Endothelial cell of umbilical vein (primary cell): ENCODE data around the gene DMD. TPM values are rescaled to one million over a fixed set of nuclear protein-coding genes. Genes with fewer than 3 reads are reported as not detected.

Experiments used
- BruUV-seq: library from RNA; stranded (reverse); fragments of 400-500 nt; replicated peaks from 2 replicates; lab custom pipeline; 2021; lab: Mats Ljungman, UMichigan
- CTCF ChIA-PET: fragments of 300-600, 350-600 bp; sonication (Branson Sonifier 250); formaldehyde crosslinking; loops from one replicate; lab custom pipeline; 2021; ENCODE audit warnings: antibody characterized with exemption, inconsistent platforms; lab: Charles Lee
- POLR2A ChIA-PET: fragments of 300-600, 350-600 bp; sonication (Branson Sonifier 250); formaldehyde crosslinking; loops from one replicate; lab custom pipeline; 2021; ENCODE audit warnings: antibody characterized with exemption, inconsistent platforms; lab: Charles Lee
- DNase-seq: peaks from one replicate; pipeline ENCODE4 v3.0.0-alpha.2; 2011; ENCODE audit warnings: low read depth, low spot score
- FAIRE-seq: peaks from 2 replicates; lab custom pipeline; 2011; peaks lifted over from hg19 to GRCh38; lab: Jason Lieb, UNC
- H2AFZ ChIP-seq: 2 replicates; pipeline ENCODE4 v1.6.0; 2012; ENCODE audit warnings: low read depth, low read length, control low read depth, inconsistent platforms
- H3K27ac ChIP-seq: 2 replicates; pipeline ENCODE4 v1.5.1; 2011; ENCODE audit warnings: low read depth, mild to moderate bottlenecking, control low read depth, low read length, moderate library complexity; ENCODE audit not compliant: insufficient read depth
- H3K27me3 ChIP-seq, 2 experiments: 2 replicates each; pipeline versions ENCODE4 v1.6.0 to v1.6.1; 2011; ENCODE audit warnings: low read length in 2 of 2, mixed read lengths in 1 of 2; ENCODE audit not compliant: control insufficient read depth in 2 of 2, insufficient read depth in 2 of 2
- H3K36me3 ChIP-seq, 2 experiments: 2 replicates in 1 of 2; 3 replicates in 1 of 2; pipeline ENCODE4 v1.5.1; 2011; ENCODE audit warnings: low read length in 2 of 2, mild to moderate bottlenecking in 1 of 2, moderate library complexity in 1 of 2; ENCODE audit not compliant: control insufficient read depth in 2 of 2, insufficient read depth in 2 of 2; ENCODE audit errors: extremely low read depth in 1 of 2
- H3K4me1 ChIP-seq: 3 replicates; pipeline ENCODE4 v1.5.1; 2011; ENCODE audit warnings: mild to moderate bottlenecking, low read length; ENCODE audit not compliant: control insufficient read depth, insufficient read depth; ENCODE audit errors: extremely low read depth
- H3K4me2 ChIP-seq: 2 replicates; pipeline ENCODE4 v1.6.1; 2011; ENCODE audit warnings: low read length, control low read depth, mixed read lengths; ENCODE audit not compliant: insufficient read depth
- H3K4me3 ChIP-seq, 3 experiments: fragments of 200-600 bp in 1 of 3; sonication (generic), shearing (Covaris generic) in 1 of 3; replicated peaks in 1 of 3; 2 replicates each; pipeline ENCODE4 v1.5.1; 2011 to 2016; ENCODE audit warnings: control low read depth in 3 of 3, low read length in 3 of 3, mild to moderate bottlenecking in 2 of 3, inconsistent platforms in 1 of 3, low read depth in 1 of 3, moderate library complexity in 1 of 3; ENCODE audit not compliant: insufficient read depth in 1 of 3
- H3K79me2 ChIP-seq: 2 replicates; pipeline ENCODE4 v1.6.0; 2012; ENCODE audit warnings: low read length, inconsistent platforms; ENCODE audit not compliant: control insufficient read depth, insufficient read depth
- H3K9ac ChIP-seq: replicated peaks from 2 replicates; pipeline ENCODE3; 2011; ENCODE audit warnings: low read length, control low read depth; ENCODE audit not compliant: insufficient read depth; ENCODE audit errors: extremely low read depth
- H3K9me1 ChIP-seq: replicated peaks from 3 replicates; pipeline ENCODE4 v1.6.0; 2011; ENCODE audit warnings: mild to moderate bottlenecking, low read length; ENCODE audit not compliant: control insufficient read depth, insufficient read depth; ENCODE audit errors: extremely low read depth
- H3K9me3 ChIP-seq: replicated peaks from 2 replicates; pipeline ENCODE4 v1.5.1; 2012; ENCODE audit warnings: low read length, inconsistent platforms; ENCODE audit not compliant: control insufficient read depth, insufficient read depth
- H4K20me1 ChIP-seq: replicated peaks from 2 replicates; pipeline ENCODE3; 2011; ENCODE audit warnings: mild to moderate bottlenecking, low read length; ENCODE audit not compliant: control insufficient read depth, insufficient read depth; ENCODE audit errors: extremely low read depth
- EZH2 ChIP-seq: IDR thresholded peaks from 2 replicates; pipeline ENCODE4 v1.6.1; 2012; ENCODE audit warnings: borderline replicate concordance, low read depth, mild to moderate bottlenecking, moderate library complexity, low read length, inconsistent platforms; ENCODE audit not compliant: severe bottlenecking
- FOS ChIP-seq: IDR thresholded peaks from 2 replicates; pipeline ENCODE4 v1.6.1; 2011; ENCODE audit warnings: mild to moderate bottlenecking, low read length, moderate library complexity, borderline replicate concordance; ENCODE audit not compliant: insufficient read depth
- GATA2 ChIP-seq: IDR thresholded peaks from 2 replicates; pipeline ENCODE4 v1.7.0; 2011; ENCODE audit warnings: low read depth, mild to moderate bottlenecking, moderate library complexity, mixed read lengths, low read length; ENCODE audit not compliant: insufficient read length, insufficient read depth
- JUN ChIP-seq: IDR thresholded peaks from 2 replicates; pipeline ENCODE4 v1.6.1; 2011; ENCODE audit warnings: borderline replicate concordance, low read depth; ENCODE audit not compliant: insufficient read length, insufficient read depth
- MYC ChIP-seq: IDR thresholded peaks from one replicate; pipeline ENCODE4 v1.6.1; 2011; ENCODE audit warnings: mild to moderate bottlenecking, low read depth, low read length
- POLR2A ChIP-seq: IDR thresholded peaks from 2 replicates; pipeline ENCODE4 v1.6.1; 2012; ENCODE audit warnings: low read depth, mild to moderate bottlenecking, control low read depth, low read length
- POLR2AphosphoS5 ChIP-seq: IDR thresholded peaks from 2 replicates; pipeline ENCODE4 v1.6.1; 2012; ENCODE audit warnings: low read depth, mild to moderate bottlenecking, control low read depth, low read length, moderate library complexity; ENCODE audit not compliant: insufficient read depth
- dilution Hi-C: fragments of 300-500 bp; cut with MboI; formaldehyde crosslinking; loops from one replicate; pipeline ENCODE4 v1.15.0; 2019; ENCODE audit warnings: low sequenced_read_pairs; ENCODE audit not compliant: extremely low pct_ligation_motif_present
- intact Hi-C: fragments of 100-400 bp; cut with micrococcal nuclease; formaldehyde crosslinking; loops from one replicate; pipeline ENCODE4 v1.10.0; 2022
- polyA plus RNA-seq, 4 experiments: library from polyadenylated mRNA; depleted of rRNA in 3 of 4; stranded (reverse) in 3 of 4; unstranded in 1 of 4; fragments of >200 nt; gene quantifications; 2 replicates each; pipeline versions ENCODE4 v1.2.1 to v1.2.3, GENCODE V29; 2011 to 2012; ENCODE audit warnings: missing spikeins in 1 of 4
- total RNA-seq: library from RNA; stranded (reverse); gene quantifications from 2 replicates; pipeline ENCODE4 v1.2.3, GENCODE V29; 2021
- TF ChIP-seq, protein P1 (sequence below): IDR thresholded peaks from 2 replicates; pipeline ENCODE4 v1.6.1; 2011; ENCODE audit not compliant: insufficient read depth, insufficient read length
- TF ChIP-seq, protein P2 (sequence below), 2 donors: IDR thresholded peaks; 1 replicate in 1 of 2; 2 replicates in 1 of 2; pipeline ENCODE4 v1.5.1; 2011; ENCODE audit warnings: low read length in 2 of 2, mild to moderate bottlenecking in 2 of 2, moderate library complexity in 2 of 2, control low read depth in 1 of 2, inconsistent platforms in 1 of 2, low read depth in 1 of 2; ENCODE audit not compliant: insufficient read depth in 1 of 2; ENCODE audit errors: extremely low read depth in 1 of 2

DMD gene
- total and polyA plus RNA-seq, 2 donors (not counting 3 experiments of a cell fraction or from before 2014, with no cell fraction given) = 7.3 to 9.0 TPM

- no peak overlapping the region for H3K4me3 ChIP-seq
- no peak for FAIRE-seq
- no peak overlapping the region for H2AFZ ChIP-seq
- H3K27ac ChIP-seq = no peak overlapping the region
- CTCF ChIA-PET = no interaction called here
- H3K4me1 ChIP-seq = no peaks in the 10 kb centered on the region
- intact Hi-C loops = no loop called here
- no peaks in the 10 kb centered on the region for H3K27me3 ChIP-seq
- no TSS peak for BruUV-seq
- no peaks in the 10 kb centered on the region for H3K36me3 ChIP-seq
- H3K9me1 ChIP-seq = no peaks in the 10 kb centered on the region
- no peak for TF ChIP-seq GATA2
- TF ChIP-seq FOS = no peak
- TF ChIP-seq MYC = no peak
- TF ChIP-seq JUN = no peak
- TF ChIP-seq, protein P1, sequence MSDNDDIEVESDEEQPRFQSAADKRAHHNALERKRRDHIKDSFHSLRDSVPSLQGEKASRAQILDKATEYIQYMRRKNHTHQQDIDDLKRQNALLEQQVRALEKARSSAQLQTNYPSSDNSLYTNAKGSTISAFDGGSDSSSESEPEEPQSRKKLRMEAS = no peak
- TF ChIP-seq EZH2 = no peak
- TF ChIP-seq POLR2A = no peak
- TF ChIP-seq, protein P2, sequence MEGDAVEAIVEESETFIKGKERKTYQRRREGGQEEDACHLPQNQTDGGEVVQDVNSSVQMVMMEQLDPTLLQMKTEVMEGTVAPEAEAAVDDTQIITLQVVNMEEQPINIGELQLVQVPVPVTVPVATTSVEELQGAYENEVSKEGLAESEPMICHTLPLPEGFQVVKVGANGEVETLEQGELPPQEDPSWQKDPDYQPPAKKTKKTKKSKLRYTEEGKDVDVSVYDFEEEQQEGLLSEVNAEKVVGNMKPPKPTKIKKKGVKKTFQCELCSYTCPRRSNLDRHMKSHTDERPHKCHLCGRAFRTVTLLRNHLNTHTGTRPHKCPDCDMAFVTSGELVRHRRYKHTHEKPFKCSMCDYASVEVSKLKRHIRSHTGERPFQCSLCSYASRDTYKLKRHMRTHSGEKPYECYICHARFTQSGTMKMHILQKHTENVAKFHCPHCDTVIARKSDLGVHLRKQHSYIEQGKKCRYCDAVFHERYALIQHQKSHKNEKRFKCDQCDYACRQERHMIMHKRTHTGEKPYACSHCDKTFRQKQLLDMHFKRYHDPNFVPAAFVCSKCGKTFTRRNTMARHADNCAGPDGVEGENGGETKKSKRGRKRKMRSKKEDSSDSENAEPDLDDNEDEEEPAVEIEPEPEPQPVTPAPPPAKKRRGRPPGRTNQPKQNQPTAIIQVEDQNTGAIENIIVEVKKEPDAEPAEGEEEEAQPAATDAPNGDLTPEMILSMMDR (IDR thresholded peaks at IDR 0.05; ENCODE audit: extremely low read depth in 1 of 2, insufficient read depth in 1 of 2, low read depth in 1 of 2, low read length in 2 of 2) = no peak
- TF ChIP-seq POLR2AphosphoS5 = no peak
- POLR2A ChIA-PET = no interaction called here
- no peaks in the 10 kb centered on the region for H3K9me3 ChIP-seq
- H3K4me2 ChIP-seq = no peak overlapping the region
- no peak for DNase-seq
- no peaks in the 10 kb centered on the region for H4K20me1 ChIP-seq
- no peak overlapping the region for H3K9ac ChIP-seq
- no peaks in the 10 kb centered on the region for H3K79me2 ChIP-seq
- dilution Hi-C loops = no loop called here
These were observed 343.4 kb downstream of the DMD start for GRCh38 chrX:32867781-32868523.
